BLaER1 treated with 17β-estradiol and CSF1 and Interleukin-3, amounts not matched to agents 10 nM and 100 nM (cell line): Measurements from ENCODE around the gene STMN3.
A peak's percentile ranks its signal among the peaks of the same experiment; 100 is the strongest.
"Not testable (repeated sequence)": the region's sequence is repeated elsewhere in the genome, so short reads cannot be mapped to it uniquely, and the experiment has no call there.

Experiments used
- H3K27ac ChIP-seq, 11 experiments: shearing (Covaris generic); formaldehyde crosslinking; 2 replicates each; pipeline ENCODE4 v1.8.1; 2022
- H3K27me3 ChIP-seq, 11 experiments: shearing (Covaris generic); formaldehyde crosslinking; 2 replicates each; pipeline ENCODE4 v1.8.1; 2022
- H3K36me3 ChIP-seq, 11 experiments: shearing (Covaris generic); formaldehyde crosslinking; 2 replicates each; pipeline ENCODE4 v1.8.1; 2022
- H3K4me1 ChIP-seq, 10 experiments: shearing (Covaris generic); formaldehyde crosslinking; 2 replicates each; pipeline ENCODE4 v1.8.1; 2022
- H3K4me2 ChIP-seq, 11 experiments: shearing (Covaris generic); formaldehyde crosslinking; 2 replicates each; pipeline ENCODE4 v1.8.1; 2022
- H3K4me3 ChIP-seq, 10 experiments: shearing (Covaris generic); formaldehyde crosslinking; 2 replicates each; pipeline ENCODE4 v1.8.1; 2022
- H3K9ac ChIP-seq, 11 experiments: shearing (Covaris generic); formaldehyde crosslinking; 2 replicates each; pipeline ENCODE4 v1.8.1; 2022
- H3K9me3 ChIP-seq, 11 experiments: shearing (Covaris generic); formaldehyde crosslinking; replicated peaks in 1 of 11; 2 replicates each; pipeline ENCODE4 v1.8.1; 2022
- H4K20me1 ChIP-seq, 11 experiments: shearing (Covaris generic); formaldehyde crosslinking; 2 replicates each; pipeline ENCODE4 v1.8.1; 2022
- Cebpa-rat ChIP-seq, 11 experiments: shearing (Covaris generic); IDR thresholded peaks; 2 replicates each; pipeline ENCODE4 v1.8.1; 2022

Gene STMN3

GRCh38 chr20:63664143-63664851 lies 11.1 kb upstream of the STMN3 start:
- Histone ChIP-seq H3K27ac (no peak overlapping the region), H3K36me3 (peaks cover 81 to 100% (median 90%) of the 10 kb centered on the region in 11 experiments), H4K20me1 (peaks cover 0 to 64% (median 16%) of the 10 kb centered on the region in 11 experiments; a peak in 12 of 22 replicates), H3K4me1 (peaks cover 3 to 10% (median 6%) of the 10 kb centered on the region in 10 experiments), H3K4me2 (no peak overlapping the region), H3K9ac (peak overlapping the region in 3 of 11 experiments; percentile 29 to 41 (median 30); a peak in 3 of 22 replicates), H3K4me3 (no peak overlapping the region), H3K9me3 (no peaks in the 10 kb centered on the region), H3K27me3 (no peaks in the 10 kb centered on the region)
- no peak for TF ChIP-seq Cebpa-rat (IDR thresholded peaks at IDR 0.05)

- H3K9me3 ChIP-seq, result no peaks in the 10 kb centered on the region
Measured at GRCh38 chr20:63663332-63664066, 10.3 kb upstream of the STMN3 start.

DNA sequence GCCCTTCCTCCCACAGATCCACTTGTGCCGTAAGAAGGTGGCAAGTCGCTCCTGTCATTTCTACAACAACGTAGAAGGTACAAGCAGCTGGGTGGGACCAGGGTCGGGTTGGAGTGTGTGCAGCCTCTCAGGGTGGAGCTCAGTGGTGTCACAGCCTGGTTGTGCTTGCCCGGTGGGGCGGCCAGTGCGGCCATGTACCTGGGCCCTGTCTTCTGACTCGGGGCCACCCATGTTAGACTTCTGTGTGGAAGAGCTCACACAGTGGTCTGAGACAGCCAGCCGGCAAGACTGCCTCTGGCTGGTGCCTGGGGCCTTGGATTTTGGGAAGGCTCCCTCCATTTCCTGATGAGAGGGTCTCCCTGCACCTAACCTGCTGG lies 9.6 kb upstream of the STMN3 start:
- no peaks in the 10 kb centered on the region for H3K9me3 ChIP-seq
- H3K27me3 ChIP-seq, result no peaks in the 10 kb centered on the region
- no peak overlapping the region for H3K4me3 ChIP-seq
- H3K36me3 ChIP-seq, result peaks cover 66 to 86% (median 75%) of the 10 kb centered on the region in 11 experiments
- H3K4me1 ChIP-seq, result peaks cover 9 to 17% (median 11%) of the 10 kb centered on the region in 10 experiments
- no peak overlapping the region for H3K27ac ChIP-seq
- TF ChIP-seq Cebpa-rat (IDR thresholded peaks at IDR 0.05), result no peak
- H3K4me2 ChIP-seq, result no peak overlapping the region
- peaks cover 0 to 64% (median 19%) of the 10 kb centered on the region in 11 experiments; a peak in 12 of 22 replicates for H4K20me1 ChIP-seq
- H3K9ac ChIP-seq, result no peak overlapping the region

More at GRCh38 chr20:63663332-63664066, 10.3 kb upstream of the STMN3 start:
- TF ChIP-seq Cebpa-rat (IDR thresholded peaks at IDR 0.05), result no peak
- no peak overlapping the region for H3K4me2 ChIP-seq
- no peaks in the 10 kb centered on the region for H3K27me3 ChIP-seq
- H3K27ac ChIP-seq, result no peak overlapping the region
- no peak overlapping the region for H3K9ac ChIP-seq
- no peak overlapping the region for H3K4me3 ChIP-seq
- peaks cover 0 to 64% (median 19%) of the 10 kb centered on the region in 11 experiments; a peak in 12 of 22 replicates for H4K20me1 ChIP-seq
- H3K36me3 ChIP-seq, result peaks cover 73 to 93% (median 82%) of the 10 kb centered on the region in 11 experiments
- H3K4me1 ChIP-seq, result peaks cover 9 to 16% (median 11%) of the 10 kb centered on the region in 10 experiments

DNA sequence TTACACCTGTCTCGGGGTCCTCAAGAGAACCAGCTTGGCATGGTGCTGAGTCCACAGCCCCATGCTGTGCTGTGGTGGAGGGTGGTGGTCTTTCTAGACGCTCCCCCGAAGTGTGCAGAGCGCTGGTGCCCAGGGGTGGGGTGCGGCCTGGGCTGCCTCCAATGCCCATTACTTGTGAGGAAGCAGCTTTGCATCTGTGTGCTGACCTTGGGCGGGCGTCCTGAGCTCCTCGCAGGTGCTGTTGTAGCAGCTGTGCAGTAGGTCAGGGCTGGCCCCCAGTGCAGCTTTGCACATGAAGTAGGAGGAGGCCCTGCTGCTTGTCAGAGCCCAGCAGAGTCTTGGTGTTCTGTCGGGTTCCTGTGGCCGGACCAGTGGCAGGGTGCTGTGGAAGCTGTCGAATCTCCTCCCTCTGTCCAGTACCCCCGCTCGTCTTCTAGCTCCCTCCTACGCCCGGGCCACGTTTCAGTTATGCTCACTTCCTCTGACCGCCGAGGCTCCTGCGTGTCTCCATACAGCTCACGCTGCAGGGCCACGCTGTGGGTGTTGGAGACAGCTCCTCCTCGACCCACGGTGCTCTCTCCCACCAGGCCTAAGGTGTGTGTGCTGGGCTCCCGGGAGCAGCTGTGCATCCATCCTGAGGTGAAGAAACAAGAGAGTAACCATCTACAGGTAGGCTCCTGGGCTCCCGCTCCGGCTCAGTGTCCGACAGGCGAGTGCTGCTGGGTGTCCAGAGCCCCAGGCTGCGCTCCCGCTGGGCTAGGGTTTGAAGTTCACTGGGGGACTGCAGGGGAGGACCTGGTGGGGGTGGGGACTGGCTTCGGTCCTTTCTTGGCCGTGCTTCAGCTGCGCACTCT lies 9.0 kb upstream of the STMN3 start:
- Histone ChIP-seq H3K27me3 (no peaks in the 10 kb centered on the region), H3K4me1 (peaks cover 14 to 23% (median 17%) of the 10 kb centered on the region in 10 experiments), H4K20me1 (peaks cover 0 to 59% (median 19%) of the 10 kb centered on the region in 11 experiments; a peak in 12 of 22 replicates), H3K36me3 (peaks cover 60 to 80% (median 69%) of the 10 kb centered on the region in 11 experiments), H3K9me3 (no peaks in the 10 kb centered on the region), H3K9ac (no peak overlapping the region), H3K4me2 (no peak overlapping the region), H3K27ac (no peak overlapping the region), H3K4me3 (no peak overlapping the region)
- TF ChIP-seq Cebpa-rat (IDR thresholded peaks at IDR 0.05), result no peak

- Histone ChIP-seq H3K4me2 (no peak overlapping the region), H3K4me1 (peaks cover 24 to 33% (median 27%) of the 10 kb centered on the region in 10 experiments), H3K36me3 (peaks cover 51 to 69% (median 61%) of the 10 kb centered on the region in 11 experiments)
Measured at GRCh38 chr20:63661108-63661507, 7.9 kb upstream of the STMN3 start.

DNA sequence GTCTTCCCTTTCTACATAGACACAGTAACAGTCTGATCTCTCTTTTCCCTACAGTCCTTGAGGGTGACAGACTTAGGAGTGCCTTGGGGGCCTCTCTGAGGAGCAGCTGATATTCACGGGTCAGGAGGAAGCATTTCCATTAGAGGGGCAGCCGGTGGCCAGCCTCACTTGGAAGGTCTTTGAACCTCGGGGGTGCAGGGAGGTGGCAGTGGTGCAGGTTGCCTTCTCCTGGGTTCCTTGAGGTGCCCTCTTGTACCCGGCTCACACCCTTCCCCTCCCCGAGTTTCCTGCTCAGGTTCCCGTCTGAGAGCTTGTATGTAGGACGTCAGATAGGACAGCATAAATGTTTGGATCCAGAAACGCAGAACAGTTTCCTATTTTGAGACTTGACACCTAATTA lies 7.4 kb upstream of the STMN3 start:
- no peak overlapping the region for H3K4me2 ChIP-seq

More at GRCh38 chr20:63661108-63661507, 7.9 kb upstream of the STMN3 start:
- H4K20me1 ChIP-seq, result peaks cover 0 to 55% (median 19%) of the 10 kb centered on the region in 11 experiments; a peak in 12 of 22 replicates
- TF ChIP-seq Cebpa-rat (IDR thresholded peaks at IDR 0.05), result no peak
- peak overlapping the region in 1 of 11 experiments; percentile 14; a peak in 1 of 22 replicates for H3K9ac ChIP-seq
- no peaks in the 10 kb centered on the region for H3K9me3 ChIP-seq
- no peak overlapping the region for H3K4me3 ChIP-seq
- H3K27me3 ChIP-seq, result no peaks in the 10 kb centered on the region
- H3K27ac ChIP-seq, result no peak overlapping the region

GRCh38 chr20:63660174-63660573 lies 7.0 kb upstream of the STMN3 start:
- Histone ChIP-seq H3K4me2 (peak overlapping the region in 2 of 11 experiments; percentile 94 to 97; a peak in 3 of 22 replicates), H3K9ac (peak overlapping the region in 7 of 11 experiments; percentile 13 to 95 (median 90); a peak in 5 of 22 replicates), H3K4me1 (peaks cover 26 to 42% (median 35%) of the 10 kb centered on the region in 10 experiments), H3K36me3 (peaks cover 42 to 59% (median 52%) of the 10 kb centered on the region in 11 experiments), H4K20me1 (peaks cover 0 to 46% (median 12%) of the 10 kb centered on the region in 11 experiments; a peak in 11 of 22 replicates)
- H3K27me3 ChIP-seq, H3K4me3 ChIP-seq, H3K27ac ChIP-seq, H3K9me3 ChIP-seq: not testable (repeated sequence)

More for the DNA sequence above, 7.4 kb upstream of the STMN3 start:
- H4K20me1 ChIP-seq, result peaks cover 0 to 50% (median 17%) of the 10 kb centered on the region in 11 experiments; a peak in 12 of 22 replicates
- no peaks in the 10 kb centered on the region for H3K9me3 ChIP-seq
- H3K36me3 ChIP-seq, result peaks cover 46 to 64% (median 57%) of the 10 kb centered on the region in 11 experiments
- H3K27me3 ChIP-seq, result no peaks in the 10 kb centered on the region
- peak overlapping the region in 3 of 11 experiments; percentile 13 to 16 (median 14); a peak in 2 of 22 replicates for H3K9ac ChIP-seq
- H3K4me1 ChIP-seq, result peaks cover 24 to 37% (median 31%) of the 10 kb centered on the region in 10 experiments
- no peak for TF ChIP-seq Cebpa-rat (IDR thresholded peaks at IDR 0.05)
- H3K4me3 ChIP-seq, result no peak overlapping the region
- H3K27ac ChIP-seq, result no peak overlapping the region

DNA sequence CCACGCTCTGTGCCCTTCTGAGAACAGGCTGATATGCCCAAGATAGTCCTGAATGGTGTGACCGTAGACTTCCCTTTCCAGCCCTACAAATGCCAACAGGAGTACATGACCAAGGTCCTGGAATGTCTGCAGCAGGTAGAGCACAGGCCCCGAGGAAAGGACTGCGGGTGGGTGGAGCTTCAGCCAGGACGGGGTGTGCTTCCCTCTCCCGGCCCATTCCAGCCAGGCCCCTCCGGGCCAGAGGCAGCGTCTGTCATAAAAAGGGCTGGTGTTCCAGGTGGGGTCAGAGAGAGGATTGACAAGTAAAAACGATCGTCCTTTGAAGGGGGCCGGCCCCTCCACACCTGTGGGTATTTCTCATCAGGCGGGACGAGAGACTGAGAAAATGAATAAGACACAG lies 6.1 kb upstream of the STMN3 start:
- Histone ChIP-seq H3K27me3 (no peaks in the 10 kb centered on the region), H3K9me3 (no peaks in the 10 kb centered on the region), H3K36me3 (peaks cover 38 to 51% (median 44%) of the 10 kb centered on the region in 11 experiments), H3K4me3 (peak overlapping the region; percentile 62 to 91 (median 77)), H3K27ac (peak overlapping the region in 8 of 11 experiments; percentile 87 to 98 (median 92); a peak in 7 of 22 replicates), H4K20me1 (peaks cover 0 to 38% (median 8%) of the 10 kb centered on the region in 11 experiments; a peak in 10 of 22 replicates), H3K9ac (peak overlapping the region; percentile 86 to 97 (median 90)), H3K4me1 (peaks cover 32 to 50% (median 43%) of the 10 kb centered on the region in 10 experiments), H3K4me2 (peak overlapping the region; percentile 90 to 100 (median 97))
- TF ChIP-seq Cebpa-rat (IDR thresholded peaks at IDR 0.05), result no peak
